ENCODE measurements around the gene PPM1G. TPM values are rescaled to one million over a fixed set of nuclear protein-coding genes. Genes with fewer than 3 reads are reported as not detected.

The PPM1G gene
- total RNA-seq, 1 experiment from 2014 or later, result 140 TPM

- Histone ChIP-seq H3K79me2 (ENCODE audit: insufficient read depth, low read length) (peaks cover 9% of the 10 kb centered on the region; the same call in 1 of the 2 replicates), H3K27ac (ENCODE audit: low read depth, low read length) (no peak overlapping the region), H4K20me1 (ENCODE audit: insufficient read depth) (no peaks in the 10 kb centered on the region), H2AFZ (ENCODE audit: low read depth, low read length, poor library complexity, severe bottlenecking) (no peak overlapping the region), H3K4me1 (ENCODE audit: control insufficient read depth in 1 of 2, insufficient read depth in 2 of 2, low read length in 2 of 2) (peaks cover 2 to 29% of the 10 kb centered on the region in 2 experiments; a peak in 2 of 4 replicates), H3K9ac (ENCODE audit: low read length) (no peak overlapping the region), H3K27me3 (ENCODE audit: insufficient read depth, low read length) (no peaks in the 10 kb centered on the region), H3K36me3 (ENCODE audit: control insufficient read depth in 1 of 2, insufficient read depth in 2 of 2, low read length in 2 of 2) (peaks cover 8 to 12% of the 10 kb centered on the region in 2 experiments; a peak in 3 of 4 replicates), H3K9me3 (ENCODE audit: control insufficient read depth in 1 of 2, insufficient read depth in 1 of 2, low read depth in 1 of 2, low read length in 2 of 2) (no peaks in the 10 kb centered on the region), H3K4me3 (replicated peaks in 1 of 2; ENCODE audit: low read depth in 1 of 2, low read length in 2 of 2) (no peak overlapping the region), H3K4me2 (ENCODE audit: low read length) (peak overlapping the region; percentile 32; the same call in 1 of the 2 replicates), H3K9me2 (ENCODE audit: insufficient read depth) (no peaks in the 10 kb centered on the region)
- DNase-seq (ENCODE audit: low read depth, low spot score) (no peak), ATAC-seq (no peak)
- intact Hi-C loops (cut with micrococcal nuclease), result loop anchor here (10.0 kb wide), 1 partner anchor 179 kb away; the partner anchor contains the start of genes CCDC121 and GPN1
- 0 out of 2 replicates have a peak, but pooled peaks have one; percentile 17 for TF ChIP-seq SP1 (IDR thresholded peaks at IDR 0.05; ENCODE audit: low read depth)
- peak; percentile 95 for TF ChIP-seq CEBPB (IDR thresholded peaks at IDR 0.05; ENCODE audit: low read depth)
- TF ChIP-seq YY1 (IDR thresholded peaks at IDR 0.05; ENCODE audit: extremely low read depth, insufficient replicate concordance, low read depth, low read length), result peak; percentile 26
- TF ChIP-seq ELF1 (IDR thresholded peaks at IDR 0.05; ENCODE audit: borderline replicate concordance, low read depth), result no peak
- no TSS peak for BruUV-seq (replicated peaks)
- ChIA-PET CTCF (interaction anchor here (0.6 to 0.8 kb wide), 2 partner anchors 15 to 238 kb away, joined by 3 read pairs; no protein-coding TSS in a partner anchor), POLR2A (interaction anchor here (0.9 kb wide), 1 partner anchor 16 kb away, joined by 3 read pairs; no protein-coding TSS in a partner anchor), RAD21 (ENCODE audit: low non-redundant PET in 1 of 2, low total read pairs in 2 of 2, uncharacterized antibody in 2 of 2, unreplicated experiment in 2 of 2) (no interaction called here)
Measured at GRCh38 chr2:27446057-27446456, 36.7 kb upstream of the PPM1G start.

- Histone ChIP-seq H3K27ac (ENCODE audit: low read depth, low read length) (no peak overlapping the region), H3K9me3 (ENCODE audit: control insufficient read depth in 1 of 2, insufficient read depth in 1 of 2, low read depth in 1 of 2, low read length in 2 of 2) (no peaks in the 10 kb centered on the region), H3K4me3 (replicated peaks in 1 of 2; ENCODE audit: low read depth in 1 of 2, low read length in 2 of 2) (no peak overlapping the region), H4K20me1 (ENCODE audit: insufficient read depth) (no peaks in the 10 kb centered on the region), H3K36me3 (ENCODE audit: control insufficient read depth in 1 of 2, insufficient read depth in 2 of 2, low read length in 2 of 2) (peaks cover 11 to 16% of the 10 kb centered on the region in 2 experiments; a peak in 3 of 4 replicates), H3K4me2 (ENCODE audit: low read length) (peak overlapping the region; percentile 32; the same call in 1 of the 2 replicates), H3K9ac (ENCODE audit: low read length) (no peak overlapping the region), H3K27me3 (ENCODE audit: insufficient read depth, low read length) (no peaks in the 10 kb centered on the region), H2AFZ (ENCODE audit: low read depth, low read length, poor library complexity, severe bottlenecking) (no peak overlapping the region), H3K9me2 (ENCODE audit: insufficient read depth) (no peaks in the 10 kb centered on the region), H3K79me2 (ENCODE audit: insufficient read depth, low read length) (peaks cover 9% of the 10 kb centered on the region; the same call in 1 of the 2 replicates), H3K4me1 (ENCODE audit: control insufficient read depth in 1 of 2, insufficient read depth in 2 of 2, low read length in 2 of 2) (peaks cover 2 to 29% of the 10 kb centered on the region in 2 experiments; a peak in 2 of 4 replicates)
- ATAC-seq, result no peak
- DNase-seq (ENCODE audit: low read depth, low spot score), result no peak
- RAD21 ChIA-PET (ENCODE audit: low non-redundant PET in 1 of 2, low total read pairs in 2 of 2, uncharacterized antibody in 2 of 2, unreplicated experiment in 2 of 2), result no interaction called here
- intact Hi-C loops (cut with micrococcal nuclease), result loop anchor here (10.0 kb wide), 1 partner anchor 179 kb away; the partner anchor contains the start of genes CCDC121 and GPN1
- CTCF ChIA-PET, result interaction anchor here (0.8 kb wide), 1 partner anchor 15 kb away, joined by 3 read pairs; no protein-coding TSS in a partner anchor
- no TSS peak for BruUV-seq (replicated peaks)
- POLR2A ChIA-PET, result interaction anchor here (0.9 kb wide), 1 partner anchor 15 kb away, joined by 3 read pairs; no protein-coding TSS in a partner anchor
- TF ChIP-seq EGR1 (IDR thresholded peaks at IDR 0.05; ENCODE audit: low read depth) (no peak), SIN3A (IDR thresholded peaks at IDR 0.05; ENCODE audit: low read depth) (no peak), TCF7L2 (IDR thresholded peaks at IDR 0.05; ENCODE audit: borderline replicate concordance, extremely low read depth, insufficient read depth, insufficient read length) (no peak), ZNF274 (IDR thresholded peaks at IDR 0.05; ENCODE audit: low read depth, low read length) (no peak), REST (IDR thresholded peaks at IDR 0.05; ENCODE audit: low read depth) (no peak), CEBPB (IDR thresholded peaks at IDR 0.05; ENCODE audit: low read depth) (no peak), YY1 (IDR thresholded peaks at IDR 0.05; ENCODE audit: extremely low read depth, insufficient replicate concordance, low read depth, low read length) (no peak), EZH2 (IDR thresholded peaks at IDR 0.05) (no peak), EZH2phosphoT487 (IDR thresholded peaks at IDR 0.05; ENCODE audit: borderline replicate concordance) (no peak), POLR2AphosphoS5 (IDR thresholded peaks at IDR 0.05; ENCODE audit: low read depth, low read length) (no peak), JUND (IDR thresholded peaks at IDR 0.05) (no peak), FOSL1 (IDR thresholded peaks at IDR 0.05; ENCODE audit: low read depth) (no peak), ATF3 (IDR thresholded peaks at IDR 0.05) (no peak), RAD21 (IDR thresholded peaks at IDR 0.05; ENCODE audit: low read depth) (no peak)
Measured at GRCh38 chr2:27445615-27446014, 36.2 kb upstream of the PPM1G start.

All from HCT116 (cell line).